ENCODE data around the gene PHF20.
"Not testable (repeated sequence)": the region's sequence is repeated elsewhere in the genome, so short reads cannot be mapped to it uniquely, and the experiment has no call there.

PHF20 gene

DNA sequence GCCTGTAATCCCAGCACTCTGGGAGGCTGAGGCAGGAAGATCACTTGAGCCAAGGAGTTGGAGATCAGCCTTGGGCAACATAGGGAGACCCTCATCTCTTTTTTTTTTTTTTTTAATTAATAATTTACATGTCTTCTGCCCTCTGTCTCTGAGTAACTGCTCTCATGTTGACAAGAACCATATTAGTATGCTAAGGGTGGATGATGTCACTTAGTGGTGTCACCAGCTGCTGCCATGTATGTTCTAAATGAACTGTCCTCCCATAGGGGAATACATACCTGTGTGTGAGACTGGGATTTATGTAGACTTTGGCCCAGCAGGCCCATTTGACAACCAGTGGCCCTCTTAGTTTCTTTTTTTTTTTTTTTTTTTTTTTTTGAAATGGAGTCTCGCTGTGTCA is 116.8 kb downstream of the PHF20 start:
- DNase-seq = peak; percentile 52

DNA sequence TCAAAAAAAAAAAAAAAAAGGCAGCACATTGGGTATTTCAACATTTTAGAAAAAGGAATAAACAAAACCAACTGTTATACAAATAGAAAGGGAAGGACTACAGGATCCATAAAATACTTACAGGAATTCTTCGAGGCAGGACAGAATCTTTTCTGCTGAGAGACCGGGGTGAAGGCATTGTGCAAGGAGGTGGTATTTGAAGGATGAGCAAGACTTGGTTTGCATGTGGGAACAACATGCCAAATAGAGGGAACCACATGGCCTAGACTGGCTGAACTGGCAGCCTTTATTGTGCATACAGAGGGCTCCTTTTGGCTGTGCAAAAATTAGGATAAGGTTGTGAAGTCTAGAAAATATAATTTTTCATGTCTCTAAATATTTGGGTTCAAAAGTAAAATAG is 119.6 kb downstream of the PHF20 start:
- DNase-seq = no peak

DNA sequence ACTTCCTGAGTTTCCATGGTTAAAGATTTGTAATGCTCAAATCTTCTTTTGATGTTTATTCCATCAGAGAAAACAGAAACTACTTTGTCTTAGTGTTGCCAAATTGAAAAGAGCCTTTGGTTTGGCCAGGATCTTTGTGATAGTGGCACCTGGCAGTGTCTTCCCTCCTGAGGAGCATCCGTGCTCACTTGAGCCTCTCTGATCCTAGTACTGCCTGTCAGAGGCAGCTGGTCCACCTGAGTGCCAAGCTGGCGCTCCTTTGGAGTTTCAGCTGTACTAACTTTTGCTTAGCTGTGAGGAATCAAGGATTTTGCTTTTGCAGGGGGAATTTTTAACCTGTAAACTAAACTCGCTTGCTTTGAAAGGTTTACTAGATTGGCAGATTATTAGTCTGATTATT is 121.1 kb downstream of the PHF20 start:
- no peak for DNase-seq

DNA sequence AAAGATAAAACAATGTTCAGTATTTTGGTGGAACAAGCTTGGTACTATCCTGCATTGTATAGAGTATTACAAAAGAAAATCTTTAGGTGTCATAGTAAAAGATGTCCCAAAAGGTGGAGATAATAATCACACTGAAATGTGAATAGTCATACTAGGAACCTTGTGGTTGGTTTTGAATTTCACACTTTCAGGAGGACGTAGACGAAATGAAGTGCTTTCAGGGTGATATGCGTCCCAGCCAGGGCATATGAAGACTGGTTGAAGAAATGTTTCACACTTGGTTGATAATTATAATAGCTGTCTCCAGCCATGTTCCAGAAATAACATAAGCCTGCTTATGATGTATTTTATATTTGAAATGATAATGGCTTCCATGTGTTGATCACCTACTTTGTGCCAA is 122.1 kb downstream of the PHF20 start:
- DNase-seq = no peak

DNA sequence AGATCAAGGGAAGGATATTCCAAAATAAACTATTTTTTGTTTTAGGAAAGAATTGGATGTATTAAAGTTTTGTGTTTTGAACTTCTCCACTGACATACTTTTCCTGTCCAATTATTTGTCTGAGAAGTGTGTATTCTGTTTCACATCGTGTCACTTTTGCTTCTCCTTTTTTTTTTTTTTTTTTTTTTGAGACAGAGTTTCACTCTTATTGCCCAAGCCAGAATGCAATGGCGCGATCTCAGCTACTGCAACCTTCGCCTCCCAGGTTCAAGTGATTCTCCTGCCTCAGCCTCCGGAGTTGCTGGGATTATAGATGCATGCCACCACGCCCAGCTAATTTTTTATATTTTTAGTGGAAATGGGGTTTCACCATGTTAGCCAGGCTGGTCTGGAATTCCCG is 123.7 kb downstream of the PHF20 start:
- not testable (repeated sequence) for DNase-seq

DNA sequence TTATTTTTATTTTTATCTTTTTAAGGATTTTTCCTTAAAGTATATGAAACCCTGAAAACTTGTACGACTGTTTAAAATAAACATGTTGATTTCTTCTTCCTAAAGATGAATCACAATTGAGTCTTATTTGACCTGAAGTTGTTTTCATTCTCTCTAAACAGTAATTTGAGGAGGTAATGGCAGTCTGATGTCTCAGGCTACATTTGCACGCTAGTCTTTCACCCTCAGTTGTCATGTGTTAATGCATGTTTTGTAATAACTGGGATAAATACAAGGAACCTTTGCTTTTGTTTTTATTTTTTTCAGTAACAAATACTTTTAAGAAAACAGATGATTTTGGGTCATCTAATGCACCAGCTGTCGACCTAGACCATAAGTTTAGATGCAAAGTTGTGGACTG is 127.2 kb downstream of the PHF20 start:
- no peak for DNase-seq

DNA sequence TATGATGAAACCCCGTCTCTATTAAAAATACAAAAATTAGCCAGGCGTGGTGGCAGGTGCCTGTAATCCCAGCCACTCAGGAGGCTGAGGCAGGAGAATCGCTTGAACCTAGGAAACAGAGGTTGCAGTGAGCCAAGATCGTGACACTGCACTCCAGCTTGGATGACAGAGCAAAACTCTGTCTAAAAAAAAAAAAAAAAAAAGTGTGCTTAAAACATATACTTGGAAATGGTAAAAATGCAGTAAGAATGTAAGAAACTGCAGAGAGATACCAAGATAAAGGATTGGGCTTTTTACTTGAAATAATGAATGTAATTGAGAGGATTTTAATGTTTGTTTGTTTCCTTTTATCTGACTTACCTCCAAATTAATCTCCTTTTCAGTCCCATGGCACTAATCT is 129.4 kb downstream of the PHF20 start:
- not testable (repeated sequence) for DNase-seq

DNA sequence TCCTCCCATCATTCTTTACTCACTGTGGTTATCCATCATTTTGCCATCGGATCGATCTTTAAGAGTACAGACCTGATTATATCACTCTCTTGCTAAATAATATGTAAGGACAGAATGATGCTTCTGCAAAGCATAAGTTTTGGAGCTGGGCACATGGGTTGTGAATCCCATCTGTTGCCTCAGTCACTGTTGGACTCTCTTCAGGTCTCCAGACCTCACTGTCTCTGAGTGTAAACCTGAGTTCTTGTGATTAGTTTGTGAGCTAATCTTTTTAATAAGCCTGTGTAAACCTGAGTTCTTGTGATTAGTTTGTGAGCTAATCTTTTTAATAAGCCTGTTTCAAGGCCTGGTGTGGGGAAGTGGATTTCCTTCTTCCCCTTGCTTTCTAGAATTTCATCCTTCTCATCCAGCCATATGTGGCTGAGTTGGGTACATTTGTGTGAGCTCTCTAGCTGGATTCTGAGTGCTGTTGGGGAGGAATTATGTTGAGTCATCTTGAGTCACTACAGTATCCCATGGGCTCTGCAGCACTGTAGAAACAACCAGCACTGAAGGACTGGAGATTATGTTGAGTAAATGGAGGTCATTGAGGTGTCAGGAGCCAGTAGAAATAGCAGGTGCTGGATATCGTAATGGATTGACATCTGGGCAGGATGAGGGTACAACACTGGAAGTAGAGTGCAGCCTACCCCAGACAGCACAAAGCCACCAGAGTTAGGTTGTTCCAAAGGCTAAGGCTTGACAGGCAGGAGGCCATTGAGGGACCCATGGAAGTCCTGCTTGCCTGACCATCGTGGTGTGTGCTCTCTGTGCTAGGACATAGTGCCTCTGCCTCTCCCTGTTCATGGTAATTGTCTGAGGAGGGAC is 130.1 kb downstream of the PHF20 start:
- DNase-seq = peak; percentile 74

DNA sequence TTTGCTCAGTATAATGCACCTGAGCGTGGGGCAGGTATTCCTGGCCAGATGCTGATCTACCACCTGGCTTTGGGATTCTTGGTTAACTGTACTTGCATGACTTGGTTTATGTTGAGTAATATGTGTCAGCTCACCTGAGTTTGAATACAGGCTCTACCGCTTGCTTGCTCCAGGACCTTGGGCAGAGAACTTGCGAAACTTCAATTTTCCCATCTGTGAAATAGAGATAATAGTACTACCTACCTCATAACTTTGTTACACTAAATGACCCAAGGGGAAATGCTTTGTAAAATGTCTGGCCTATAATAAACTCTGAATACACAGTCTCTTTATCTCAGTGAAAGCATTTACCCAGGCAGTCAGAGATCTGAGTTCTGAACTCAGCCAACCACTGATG is 130.7 kb downstream of the PHF20 start:
- peak; percentile 34 for DNase-seq

DNA sequence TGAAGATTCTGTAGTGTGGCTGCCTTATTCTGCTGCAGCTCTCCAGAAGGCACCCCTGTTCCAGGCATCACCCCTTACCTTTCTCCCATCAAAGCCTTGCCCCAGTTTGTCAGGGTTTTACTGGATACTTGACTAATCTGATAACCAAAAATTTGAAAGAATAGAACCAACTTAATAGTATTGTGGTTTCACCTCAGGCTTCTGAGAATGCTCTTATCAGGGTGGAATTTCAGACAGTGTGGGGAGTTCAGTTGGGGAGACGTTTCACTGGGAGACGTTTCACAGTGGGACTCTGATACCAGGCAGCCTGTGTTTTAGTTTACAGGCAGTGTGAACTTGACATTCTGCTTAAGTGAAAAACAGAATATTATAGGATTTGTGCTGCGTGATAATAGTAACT is 132.0 kb downstream of the PHF20 start:
- DNase-seq = no peak

DNA sequence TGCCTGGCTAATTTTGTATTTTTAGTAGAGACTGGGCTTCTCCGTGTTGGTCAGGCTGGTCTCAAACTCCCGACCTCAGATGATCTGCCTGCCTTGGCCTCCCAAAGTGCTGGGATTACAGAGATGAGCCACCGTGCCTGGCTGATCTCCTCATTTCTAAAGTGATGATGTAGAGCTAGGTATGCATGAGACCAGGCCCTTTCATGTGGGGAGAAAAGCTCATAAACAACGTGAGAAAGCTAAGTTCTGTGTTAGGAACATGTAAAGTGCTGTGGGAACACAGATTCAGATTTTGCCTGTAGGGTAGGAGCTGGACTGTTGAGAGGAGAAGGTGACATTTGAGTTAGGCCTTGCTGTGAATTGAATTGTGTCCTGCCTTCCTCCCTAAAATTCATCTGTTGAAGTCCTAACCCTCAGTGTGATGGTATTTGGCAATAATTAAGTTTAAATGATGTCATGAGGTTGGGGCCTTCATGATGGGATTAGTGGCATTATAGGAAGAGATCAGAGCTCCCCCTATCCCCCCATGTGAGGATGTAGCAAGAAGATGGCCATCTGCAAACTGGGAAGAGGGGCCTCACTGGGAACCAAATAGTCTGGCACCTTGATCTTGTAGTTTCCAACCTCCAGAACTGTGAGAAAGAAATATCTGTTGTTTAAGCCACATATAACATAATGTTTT is 133.3 kb downstream of the PHF20 start:
- no peak for DNase-seq

DNA sequence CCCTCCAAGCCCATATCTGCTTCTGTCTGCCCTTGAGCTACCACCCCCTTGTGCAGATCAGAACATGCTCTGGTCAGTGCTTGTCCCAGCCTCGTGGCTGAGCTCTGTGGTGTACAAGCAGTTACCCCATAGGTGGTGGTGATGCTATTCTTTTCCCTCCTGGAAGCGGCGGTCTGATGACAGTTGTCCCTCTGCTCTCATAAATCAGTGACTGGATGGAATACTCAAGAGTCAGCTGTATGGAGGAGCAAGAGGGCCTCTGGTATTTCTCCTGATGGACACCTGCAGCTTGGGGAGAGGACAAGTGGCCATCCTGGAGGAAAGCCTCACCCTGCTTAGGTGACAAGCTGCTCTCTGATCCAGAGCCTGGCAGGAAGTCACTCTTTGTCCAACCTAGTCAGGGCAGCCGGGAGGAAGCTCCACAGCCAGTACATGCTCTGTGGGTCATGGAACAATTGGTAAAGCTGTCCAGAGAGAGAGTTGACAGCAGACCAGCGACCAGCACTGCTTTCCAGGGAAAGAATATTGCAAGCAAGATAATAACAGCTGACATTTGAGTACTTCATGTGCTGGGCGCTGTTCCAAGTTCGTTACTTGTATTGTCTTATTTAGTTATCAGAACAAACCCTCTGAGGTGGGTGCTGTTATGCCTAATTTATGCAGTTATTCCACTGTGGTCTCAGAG is 135.3 kb downstream of the PHF20 start:
- no peak for DNase-seq

DNA sequence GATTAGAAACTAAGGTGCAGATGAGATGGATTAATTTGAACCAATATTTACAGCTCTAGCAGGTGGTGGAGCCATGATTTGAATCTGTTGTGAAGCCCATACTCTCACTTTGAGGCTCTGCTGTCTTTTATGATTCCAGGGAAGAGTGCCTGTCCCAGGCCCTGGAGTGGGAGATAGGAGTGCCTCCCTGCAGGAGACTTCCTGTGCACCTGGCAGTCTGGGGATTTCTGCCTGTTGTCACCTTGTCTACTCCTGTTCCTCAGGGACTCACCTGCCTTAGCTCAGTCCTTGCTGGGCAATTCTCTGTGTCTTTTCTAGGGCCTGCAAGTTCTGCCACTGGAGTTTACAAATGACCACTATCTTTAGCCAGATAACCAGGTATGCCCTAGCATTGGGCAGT is 136.2 kb downstream of the PHF20 start:
- DNase-seq = peak; percentile 9

DNA sequence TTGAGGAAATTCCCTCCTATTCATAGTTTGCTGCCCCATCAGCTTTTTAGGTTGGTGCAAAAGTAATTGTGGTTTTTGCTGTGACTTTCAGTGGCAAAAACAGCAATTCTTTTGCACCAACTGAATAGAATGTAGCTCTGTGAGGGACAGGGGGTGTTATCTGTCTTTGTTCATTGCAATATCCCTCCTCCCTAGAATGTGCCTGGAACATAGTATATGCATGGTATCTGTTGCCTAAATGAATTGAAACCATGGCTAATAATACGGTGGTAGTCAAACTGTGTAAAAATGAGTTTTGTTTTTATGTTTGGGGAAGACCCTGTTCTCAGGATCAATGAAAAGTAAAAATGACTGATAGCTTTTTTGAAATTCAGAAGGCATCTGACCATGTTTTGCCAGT is 137.4 kb downstream of the PHF20 start:
- no peak for DNase-seq

DNA sequence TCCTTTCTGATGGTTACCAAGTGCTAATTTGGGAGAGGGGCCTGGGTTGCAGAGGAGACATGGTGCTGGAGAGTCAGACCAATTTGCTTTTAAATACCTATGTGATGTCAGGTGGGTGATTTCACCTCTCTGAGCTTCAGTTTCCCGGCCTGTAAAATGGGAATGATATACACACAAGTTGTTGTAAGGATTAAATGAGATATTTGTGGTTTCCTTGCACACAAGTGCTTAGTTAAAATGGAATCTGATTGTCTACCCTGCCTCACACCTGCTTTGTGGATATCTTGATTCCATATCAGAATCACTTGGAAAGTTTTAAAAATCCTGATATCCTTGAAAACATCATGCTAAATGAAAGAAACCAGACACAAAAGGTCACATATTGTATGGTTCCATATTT is 138.0 kb downstream of the PHF20 start:
- no peak for DNase-seq

DNA sequence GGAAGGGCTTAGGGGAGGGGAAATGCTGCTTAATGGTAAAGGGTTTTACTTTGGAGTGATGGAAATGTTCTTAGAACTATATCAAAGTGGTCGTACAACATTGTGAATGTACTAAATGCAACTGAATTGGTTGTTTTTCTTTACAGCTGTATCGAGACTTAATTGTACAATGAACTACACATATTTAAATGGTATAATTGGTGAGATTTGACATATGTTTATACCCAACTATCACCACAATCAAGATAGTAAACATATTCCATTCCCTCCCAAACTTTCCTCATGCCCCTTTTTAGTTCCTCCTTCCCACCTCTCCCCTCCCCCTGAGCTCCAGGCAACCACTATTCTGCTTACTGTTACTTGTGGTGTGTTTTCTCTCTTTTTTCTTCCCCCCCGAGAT is 138.4 kb downstream of the PHF20 start:
- no peak for DNase-seq

DNA sequence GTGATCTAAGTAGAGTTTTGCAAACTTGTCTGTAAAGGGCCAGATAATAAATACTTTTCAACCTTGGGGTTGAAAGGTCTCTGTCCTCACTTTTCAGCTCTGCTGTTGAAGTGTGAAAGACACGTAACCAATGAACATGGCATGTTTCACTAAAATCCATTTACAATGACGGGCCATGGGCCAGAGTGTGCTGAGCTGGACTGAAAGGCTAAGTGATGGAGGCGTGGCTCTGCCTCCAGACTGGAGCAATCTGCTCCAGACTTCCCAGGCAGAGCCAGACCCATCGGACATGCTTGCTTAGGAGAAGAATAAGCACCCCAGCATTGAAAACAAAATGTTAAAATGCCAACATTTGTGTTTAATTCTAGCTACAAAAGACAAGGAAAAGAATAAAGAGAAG is 141.1 kb downstream of the PHF20 start:
- DNase-seq = no peak

DNA sequence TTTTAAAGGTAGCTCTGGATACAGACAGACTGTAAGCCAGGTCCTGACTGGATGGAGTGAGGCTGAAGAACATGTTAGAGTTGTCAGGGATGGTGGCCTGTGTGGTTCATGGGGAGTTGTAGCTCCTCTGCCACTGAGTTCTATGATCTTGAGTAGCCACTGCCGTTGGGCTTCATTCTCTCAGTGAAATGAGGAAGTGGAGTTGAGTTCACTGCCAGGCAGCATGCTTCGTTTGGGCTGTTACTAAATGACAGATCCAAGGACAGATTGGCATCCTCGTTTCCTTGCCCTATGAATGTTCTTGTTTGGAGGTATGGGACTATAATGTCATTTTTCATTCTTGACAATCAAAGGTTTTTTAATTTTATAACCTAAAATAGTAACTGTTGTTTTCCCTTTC is 145.3 kb downstream of the PHF20 start:
- no peak for DNase-seq

DNA sequence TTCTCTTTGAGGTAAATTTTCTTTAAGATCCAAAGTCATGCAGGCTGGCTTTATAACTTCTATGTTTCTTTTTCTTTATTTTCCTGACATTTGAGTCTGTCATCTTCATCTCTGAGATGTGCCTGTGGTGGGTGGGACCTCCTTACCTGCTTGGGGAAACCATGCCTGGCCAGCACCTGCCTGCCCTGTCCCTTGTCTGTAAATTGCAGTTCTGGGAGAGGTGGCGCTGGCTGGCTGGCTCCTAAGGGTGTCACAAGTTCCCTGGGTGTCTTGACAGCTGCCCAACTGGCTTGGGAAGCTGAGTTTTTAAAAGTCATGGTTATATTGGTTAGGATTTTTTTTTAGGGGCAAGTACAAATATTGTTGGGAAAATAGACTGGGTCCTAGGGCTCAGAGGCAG is 146.2 kb downstream of the PHF20 start:
- DNase-seq = no peak

DNA sequence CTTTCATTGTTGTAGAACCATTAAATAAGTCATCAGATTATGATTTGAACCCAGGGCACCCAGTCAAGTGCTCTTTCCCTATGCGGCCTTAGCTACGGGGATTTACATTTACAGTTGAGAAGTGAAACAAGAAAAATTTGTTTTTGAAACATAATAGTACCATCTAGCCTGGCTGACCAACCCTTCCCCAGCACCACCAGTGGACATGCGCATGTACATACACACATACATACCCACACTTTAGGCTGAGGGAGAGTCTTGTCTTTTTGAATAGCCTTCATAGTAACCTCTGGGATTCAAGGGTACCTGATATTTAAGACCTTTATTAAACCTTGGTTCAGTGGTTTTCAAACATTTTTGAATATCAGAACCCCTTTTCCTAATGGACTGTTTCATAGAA is 148.7 kb downstream of the PHF20 start:
- no peak for DNase-seq

DNA sequence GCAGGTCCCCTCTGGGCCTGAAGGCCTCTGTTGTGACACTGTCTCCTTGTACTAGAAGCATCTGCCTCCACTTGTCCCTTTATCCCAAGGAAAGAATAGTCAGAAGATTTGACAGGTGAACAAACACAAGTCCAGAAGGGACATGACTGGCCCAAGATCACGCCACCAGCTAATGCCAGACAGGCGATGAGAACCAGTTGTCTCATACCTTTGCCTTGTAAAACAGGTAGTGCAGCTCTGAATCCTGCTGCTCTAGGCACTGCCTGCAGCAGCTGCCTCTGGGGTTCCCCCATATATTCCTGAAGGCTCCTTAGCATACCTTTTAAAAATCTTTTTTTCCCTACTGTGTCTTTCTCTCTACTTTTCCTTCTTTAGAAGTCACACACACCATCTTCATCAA is 157.5 kb downstream of the PHF20 start:
- DNase-seq = no peak

DNA sequence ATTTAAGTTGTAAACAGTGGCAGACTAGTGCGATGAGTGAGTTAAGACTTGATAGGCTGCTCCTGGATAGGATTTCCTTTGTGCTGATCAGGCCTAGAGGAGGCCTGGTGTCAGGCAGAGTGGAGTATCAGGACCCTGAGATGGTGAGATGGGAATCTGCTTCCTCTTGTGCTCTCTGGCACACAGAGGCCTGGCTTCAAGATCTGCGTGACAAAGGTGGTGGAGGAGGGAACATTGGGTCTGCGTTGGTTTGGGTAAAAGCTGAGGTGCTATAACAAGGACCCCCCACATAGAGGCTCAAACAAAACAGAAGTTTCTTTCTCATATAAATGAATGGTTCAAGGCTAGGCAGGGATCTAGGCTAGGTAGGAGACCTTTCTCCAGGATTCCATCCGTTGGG is 162.2 kb downstream of the PHF20 start:
- DNase-seq = no peak

DNA sequence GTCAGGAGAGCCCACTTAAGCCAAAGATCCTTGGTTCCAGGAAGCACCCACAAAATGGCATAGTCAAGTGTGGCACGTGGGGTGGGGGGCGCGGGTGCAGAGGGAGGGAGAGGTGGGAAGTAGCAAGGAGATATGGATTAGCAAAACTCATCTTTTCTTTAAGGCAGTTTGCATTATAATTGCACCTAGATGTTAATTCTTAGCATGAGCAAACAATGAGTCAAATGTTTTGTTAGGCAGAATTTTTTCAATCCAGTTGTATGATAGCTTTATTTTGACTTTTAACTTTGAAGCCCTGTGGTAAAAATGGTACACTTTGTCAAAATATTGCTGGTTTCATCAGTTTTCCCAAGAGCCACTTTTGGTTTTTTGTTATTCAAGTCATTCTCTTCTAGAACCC is 167.4 kb downstream of the PHF20 start:
- no peak for DNase-seq

DNA sequence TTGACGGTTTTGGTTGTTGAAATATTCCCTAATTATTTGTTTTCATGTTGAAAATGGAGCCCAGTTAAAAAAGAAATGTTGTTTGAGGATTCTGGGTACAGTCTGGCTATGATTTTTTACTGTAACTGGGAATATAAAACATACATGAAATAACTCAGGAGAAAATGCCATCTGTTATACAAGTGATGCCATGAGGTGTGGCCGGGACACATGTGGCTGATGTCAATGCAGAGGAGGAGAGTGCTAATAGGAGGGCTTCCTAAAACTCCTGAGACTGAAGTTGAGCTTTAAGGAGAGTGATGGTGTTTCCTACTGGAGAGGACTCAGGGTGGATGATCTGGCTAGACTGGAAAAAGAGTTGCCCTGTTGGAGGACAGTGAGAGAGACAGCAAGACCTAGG is 169.8 kb downstream of the PHF20 start:
- no peak for DNase-seq

All from DMS53 (cell line).